K562 (cell line): Measurements from ENCODE around the gene LHB. TPM values are rescaled to one million over a fixed set of nuclear protein-coding genes. Genes with fewer than 3 reads are reported as not detected.

Source experiments
- ATAC-seq: fragments of 200-7000 bp; cut with Tn5 transposase; 3 replicates; pipeline ENCODE4 v1.9.1; 2020; ENCODE audit warnings: moderate library complexity
- BruUV-seq: library from RNA; stranded (reverse); fragments of 400-500 nt; replicated peaks from 2 replicates; lab custom pipeline; 2021; lab: Mats Ljungman, UMichigan
- CTCF ChIA-PET: fragments of 300-600 bp; formaldehyde crosslinking; extraction: SDS; loops from one replicate; lab custom pipeline; 2021; ENCODE audit warnings: low intra/inter-chr PET ratio; lab: Yijun Ruan, JAX
- POLR2A ChIA-PET: fragments of 300-600, 350-650 bp; sonication (Branson Sonifier 250); formaldehyde crosslinking; extraction: SDS; loops from one replicate; lab custom pipeline; 2021; ENCODE audit warnings: antibody characterized with exemption, inconsistent platforms; lab: Yijun Ruan, JAX
- DNase-seq, 4 experiments: peaks; one replicate each; pipeline versions ENCODE4 v3.0.0 to v3.0.0-alpha.2; 2011 to 2018; ENCODE audit warnings: low spot score in 3 of 4, mixed read lengths in 3 of 4; ENCODE audit errors: extremely low read depth in 1 of 4
- FAIRE-seq: peaks from 2 replicates; lab custom pipeline; 2011; peaks lifted over from hg19 to GRCh38; lab: Jason Lieb, UNC
- H2AFZ ChIP-seq: 2 replicates; pipeline ENCODE4 v1.6.0; 2011; ENCODE audit warnings: low read depth, low read length, control low read depth, inconsistent platforms
- H3K27ac ChIP-seq: fragments of 200-600 bp; 3 replicates; pipeline ENCODE4 v1.8.0; 2011; ENCODE audit warnings: low read depth, mild to moderate bottlenecking, control low read depth, inconsistent platforms, low read length, moderate library complexity, mixed read lengths; ENCODE audit errors: extremely low read depth
- H3K27me3 ChIP-seq, 2 experiments: fragments of 300-600 bp in 1 of 2; 2 replicates in 1 of 2; 3 replicates in 1 of 2; pipeline versions ENCODE4 v1.6.0 to v1.8.0; 2011; ENCODE audit warnings: inconsistent platforms in 2 of 2, low read length in 2 of 2, mild to moderate bottlenecking in 1 of 2, mixed read lengths in 1 of 2, moderate library complexity in 1 of 2; ENCODE audit not compliant: control insufficient read depth in 2 of 2, insufficient read depth in 2 of 2
- H3K36me3 ChIP-seq: fragments of 300-600 bp; 3 replicates; pipeline ENCODE4 v1.8.0; 2011; ENCODE audit warnings: mild to moderate bottlenecking, low read length, inconsistent platforms; ENCODE audit not compliant: control insufficient read depth, insufficient read depth
- H3K4me1 ChIP-seq, 2 experiments: fragments of 200-600 bp in 1 of 2; replicated peaks in 1 of 2; 2 replicates in 1 of 2; 3 replicates in 1 of 2; pipeline versions ENCODE4 v1.5.1 to v1.8.0; 2011; ENCODE audit warnings: inconsistent platforms in 2 of 2, low read length in 2 of 2, mild to moderate bottlenecking in 1 of 2, mixed read lengths in 1 of 2, moderate library complexity in 1 of 2; ENCODE audit not compliant: control insufficient read depth in 2 of 2, insufficient read depth in 2 of 2
- H3K4me2 ChIP-seq: 2 replicates; pipeline ENCODE4 v1.6.1; 2011; ENCODE audit warnings: low read length, control low read depth, inconsistent platforms, mixed read lengths; ENCODE audit not compliant: insufficient read depth
- H3K4me3 ChIP-seq: fragments of 200-600 bp; sonication (generic), shearing (Covaris generic); 2 replicates; pipeline ENCODE4 v1.5.1; 2016; ENCODE audit warnings: control low read depth, inconsistent platforms
- H3K79me2 ChIP-seq: fragments of 200-600 bp; 3 replicates; pipeline ENCODE4 v1.8.0; 2011; ENCODE audit warnings: low read length, inconsistent platforms; ENCODE audit not compliant: control insufficient read depth, insufficient read depth
- H3K9ac ChIP-seq, 2 experiments: 2 replicates each; pipeline versions ENCODE4 v1.6.0 to v1.6.1; 2011; ENCODE audit warnings: low read depth in 2 of 2, low read length in 2 of 2, control low read depth in 1 of 2, inconsistent platforms in 1 of 2, mild to moderate bottlenecking in 1 of 2, mixed read lengths in 1 of 2; ENCODE audit not compliant: insufficient read depth in 1 of 2
- H3K9me1 ChIP-seq: one replicate; pipeline ENCODE4 v1.6.0; 2011; ENCODE audit warnings: inconsistent platforms, mild to moderate bottlenecking, low read length, moderate library complexity; ENCODE audit not compliant: control insufficient read depth, insufficient read depth
- H3K9me3 ChIP-seq: replicated peaks from 2 replicates; pipeline ENCODE4 v1.5.1; 2011; ENCODE audit warnings: low read depth, low read length, inconsistent platforms; ENCODE audit not compliant: control insufficient read depth, insufficient read depth
- H4K20me1 ChIP-seq: replicated peaks from 2 replicates; pipeline ENCODE4 v1.6.1; 2011; ENCODE audit warnings: low read length, inconsistent platforms, mixed read lengths; ENCODE audit not compliant: control insufficient read depth, insufficient read depth
- DPF2 ChIP-seq: fragments of 450-650 bp; IDR thresholded peaks from 2 replicates; pipeline ENCODE4 v1.6.1; 2016
- HMGN3 ChIP-seq: IDR thresholded peaks from 2 replicates; pipeline ENCODE4 v1.6.1; 2011; ENCODE audit warnings: borderline replicate concordance, low read depth, mild to moderate bottlenecking, mixed read lengths, low read length; ENCODE audit not compliant: insufficient read length; ENCODE audit errors: extremely low read depth
- MXI1 ChIP-seq: IDR thresholded peaks from 2 replicates; pipeline ENCODE4 v1.6.1; 2011; ENCODE audit warnings: low read depth, mild to moderate bottlenecking, improper control_type of control experiment, low read length
- PHTF2 ChIP-seq: fragments of 250-450 bp; sonication (Bioruptor Pico); IDR thresholded peaks from 2 replicates; pipeline ENCODE4 v1.5.0; 2021; ENCODE audit warnings: mild to moderate bottlenecking
- ZBTB7A ChIP-seq: IDR thresholded peaks from 2 replicates; pipeline ENCODE4 v1.6.1; 2011; ENCODE audit warnings: low read depth, mild to moderate bottlenecking, low read length, moderate library complexity, borderline replicate concordance; ENCODE audit not compliant: control insufficient read depth
- WGBS: fragments of 100-300 bp; shearing (Covaris generic); methylation state at CpG from one replicate; pipeline ENCODE4 v1.1.6; 2016; ENCODE audit warnings: low coverage, mixed read lengths; ENCODE audit not compliant: insufficient coverage; ENCODE audit errors: missing lambda C conversion rate; 5-methylcytosine and 5-hydroxymethylcytosine counted together
- in situ Hi-C: fragments of 300-500 bp; cut with MboI; formaldehyde crosslinking; loops from 4 replicates; pipeline ENCODE4 v1.15.0; 2018; ENCODE audit warnings: inconsistent platforms, mixed read lengths
- intact Hi-C: fragments of 100-400 bp; cut with micrococcal nuclease; formaldehyde crosslinking; loops from 2 replicates; pipeline ENCODE4 v1.14.2; 2022
- polyA plus RNA-seq, 8 experiments: library from polyadenylated mRNA; depleted of rRNA in 4 of 8; stranded (reverse) in 5 of 8; unstranded in 3 of 8; fragments of >200 nt; fragmentation: Nextera tagmentation in 2 of 8; fragmentation: Illumina TruSeq in 1 of 8; extraction: Ambion mirVana in 2 of 8; extraction: Trizol in 1 of 8; gene quantifications; 2 replicates each; pipeline versions ENCODE4 v1.2.1 to v1.2.3, GENCODE V29; 2011 to 2014; ENCODE audit warnings: inconsistent platforms in 1 of 8, missing spikeins in 1 of 8
- total RNA-seq, 7 experiments: library from RNA; depleted of rRNA in 6 of 7; stranded (reverse); fragments of >200 nt in 6 of 7; fragmentation: Illumina TruSeq in 2 of 7; extraction: Trizol in 2 of 7; gene quantifications; 2 replicates each; pipeline versions ENCODE4 v1.2.1 to v1.2.3, GENCODE V29; 2011 to 2021; ENCODE audit warnings: low replicate concordance in 1 of 7
- TF ChIP-seq, protein P1 (sequence below), 2 experiments: IDR thresholded peaks in 1 of 2; conservative IDR thresholded peaks in 1 of 2; 2 replicates each; pipeline ENCODE4 v1.6.1; 2016; ENCODE audit warnings: low read depth in 2 of 2, mild to moderate bottlenecking in 1 of 2, missing compliant biosample characterization in 1 of 2, missing genetic modification characterization in 1 of 2, moderate library complexity in 1 of 2
- TF ChIP-seq, protein P2 (sequence below): fragments of 250-450 bp; sonication (Bioruptor Pico); IDR thresholded peaks from 2 replicates; pipeline ENCODE4 v1.5.0; 2020; ENCODE audit warnings: mild to moderate bottlenecking, borderline replicate concordance

The LHB gene
- total and polyA plus RNA-seq, 9 of the 15 experiments (the other 6 are each of a cell fraction or from before 2014, with no cell fraction given) = 0.54 TPM; not detected in 8

DNA sequence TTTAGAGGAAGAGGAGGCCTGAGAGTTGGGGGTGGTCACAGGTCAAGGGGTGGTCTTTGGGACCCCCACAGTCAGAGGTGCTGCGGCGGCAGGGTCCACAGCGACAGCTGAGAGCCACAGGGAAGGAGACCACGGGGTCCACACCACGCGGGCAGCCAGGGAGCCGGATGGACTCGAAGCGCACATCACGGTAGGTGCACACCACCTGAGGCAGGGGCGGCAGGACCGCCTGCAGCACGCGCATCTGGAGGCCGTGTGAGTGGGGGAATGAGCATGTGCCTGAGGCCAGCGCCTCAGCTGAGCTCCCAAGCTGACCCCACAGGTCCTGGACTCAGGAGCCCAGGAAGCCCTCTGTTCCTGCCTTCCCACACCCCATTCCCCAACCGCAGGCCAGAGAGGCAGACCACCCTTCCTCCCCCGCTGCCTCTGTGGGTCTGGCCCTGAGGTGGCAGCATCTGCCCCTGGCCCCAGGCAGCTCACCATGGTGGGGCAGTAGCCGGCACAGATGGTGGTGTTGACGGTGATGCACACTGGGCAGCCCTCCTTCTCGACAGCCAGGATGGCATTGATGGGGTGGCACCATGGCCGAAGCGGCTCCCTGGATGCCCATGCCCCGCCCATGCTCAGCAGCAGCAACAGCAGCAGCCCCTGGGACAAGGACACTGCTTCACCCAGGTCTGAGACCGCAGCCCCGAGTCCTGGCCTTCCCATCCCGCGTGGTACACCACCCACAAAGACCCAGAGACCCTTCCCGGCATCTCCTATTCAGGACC is 638 bp downstream of the LHB start (continued):
- no peak for TF ChIP-seq HMGN3

DNA sequence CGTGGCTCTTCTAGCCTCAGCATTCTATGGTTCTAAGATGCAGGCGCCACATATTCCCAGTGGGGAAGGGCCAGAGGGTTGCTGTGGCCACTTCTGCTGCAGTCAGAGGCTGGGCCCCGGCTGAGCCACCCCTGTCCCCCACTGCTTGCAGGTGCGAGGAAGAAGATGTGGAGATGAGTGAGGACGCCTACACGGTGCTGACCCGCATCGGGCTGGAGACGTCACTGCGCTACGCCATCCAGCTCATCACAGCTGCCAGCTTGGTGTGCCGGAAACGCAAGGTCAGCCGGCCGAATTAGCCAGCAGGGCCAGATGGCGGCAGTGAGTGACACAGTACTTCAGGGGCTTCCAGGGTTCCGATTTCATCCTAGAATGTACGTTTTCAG is 2.0 kb downstream of the LHB start:
- Histone ChIP-seq H3K79me2 (no peaks in the 10 kb centered on the region), H3K9me3 (no peaks in the 10 kb centered on the region), H2AFZ (no peak overlapping the region), H4K20me1 (peaks cover 9% of the 10 kb centered on the region; the same call in 1 of the 2 replicates), H3K27ac (no peak overlapping the region), H3K9me1 (peaks cover 3% of the 10 kb centered on the region), H3K36me3 (peaks cover 64% of the 10 kb centered on the region; the same call in 2 of the 3 replicates), H3K4me1 (peaks cover 15 to 51% of the 10 kb centered on the region in 2 experiments; a peak in 4 of 5 replicates), H3K9ac (no peak overlapping the region), H3K4me2 (no peak overlapping the region), H3K4me3 (no peak overlapping the region), H3K27me3 (no peaks in the 10 kb centered on the region)
- FAIRE-seq (no peak), DNase-seq (no peak), ATAC-seq (no peak)
- ChIA-PET POLR2A (interaction anchor here (0.8 kb wide), 1 partner anchor 10 kb away, joined by 5 read pairs; no protein-coding TSS in a partner anchor), CTCF (no interaction called here)
- WGBS = 96% methylated on average over 18 of the region's 18 CpGs
- no TSS peak for BruUV-seq
- in situ Hi-C loops (no loop called here), intact Hi-C loops (no loop called here)
- TF ChIP-seq MXI1 (no peak), DPF2 (no peak), PHTF2 (CRISPR knock-in tag) (no peak), ZBTB7A (no peak)
- TF ChIP-seq, protein P1, sequence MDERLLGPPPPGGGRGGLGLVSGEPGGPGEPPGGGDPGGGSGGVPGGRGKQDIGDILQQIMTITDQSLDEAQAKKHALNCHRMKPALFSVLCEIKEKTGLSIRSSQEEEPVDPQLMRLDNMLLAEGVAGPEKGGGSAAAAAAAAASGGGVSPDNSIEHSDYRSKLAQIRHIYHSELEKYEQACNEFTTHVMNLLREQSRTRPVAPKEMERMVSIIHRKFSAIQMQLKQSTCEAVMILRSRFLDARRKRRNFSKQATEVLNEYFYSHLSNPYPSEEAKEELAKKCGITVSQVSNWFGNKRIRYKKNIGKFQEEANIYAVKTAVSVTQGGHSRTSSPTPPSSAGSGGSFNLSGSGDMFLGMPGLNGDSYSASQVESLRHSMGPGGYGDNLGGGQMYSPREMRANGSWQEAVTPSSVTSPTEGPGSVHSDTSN (CRISPR knock-in tag; IDR thresholded peaks at IDR 0.05; ENCODE audit: low read depth) = no peak
- TF ChIP-seq, protein P1 (tag; conservative IDR thresholded peaks at IDR 0.05; ENCODE audit: low read depth) = no peak
- TF ChIP-seq, protein P2, sequence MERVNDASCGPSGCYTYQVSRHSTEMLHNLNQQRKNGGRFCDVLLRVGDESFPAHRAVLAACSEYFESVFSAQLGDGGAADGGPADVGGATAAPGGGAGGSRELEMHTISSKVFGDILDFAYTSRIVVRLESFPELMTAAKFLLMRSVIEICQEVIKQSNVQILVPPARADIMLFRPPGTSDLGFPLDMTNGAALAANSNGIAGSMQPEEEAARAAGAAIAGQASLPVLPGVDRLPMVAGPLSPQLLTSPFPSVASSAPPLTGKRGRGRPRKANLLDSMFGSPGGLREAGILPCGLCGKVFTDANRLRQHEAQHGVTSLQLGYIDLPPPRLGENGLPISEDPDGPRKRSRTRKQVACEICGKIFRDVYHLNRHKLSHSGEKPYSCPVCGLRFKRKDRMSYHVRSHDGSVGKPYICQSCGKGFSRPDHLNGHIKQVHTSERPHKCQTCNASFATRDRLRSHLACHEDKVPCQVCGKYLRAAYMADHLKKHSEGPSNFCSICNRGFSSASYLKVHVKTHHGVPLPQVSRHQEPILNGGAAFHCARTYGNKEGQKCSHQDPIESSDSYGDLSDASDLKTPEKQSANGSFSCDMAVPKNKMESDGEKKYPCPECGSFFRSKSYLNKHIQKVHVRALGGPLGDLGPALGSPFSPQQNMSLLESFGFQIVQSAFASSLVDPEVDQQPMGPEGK (CRISPR knock-in tag) = no peak
